AG09319 (cell line): Measurements from ENCODE around the gene PCED1B.
"Not testable (repeated sequence)": the region's sequence is repeated elsewhere in the genome, so short reads cannot be mapped to it uniquely, and the experiment has no call there.

Experiments
- DNase-seq: peaks from one replicate; pipeline ENCODE4 v3.0.0-alpha.2; 2010; ENCODE audit warnings: low read depth; ENCODE audit errors: extremely low read depth
- CTCF ChIP-seq: IDR thresholded peaks from 2 replicates; pipeline ENCODE4 v1.5.1; 2011; ENCODE audit warnings: low read depth, mild to moderate bottlenecking, inconsistent platforms, low read length, moderate library complexity

PCED1B gene

GRCh38 chr12:47111392-47111778, 32.0 kb downstream of the PCED1B start:
- TF ChIP-seq CTCF, result no peak
- no peak for DNase-seq

- TF ChIP-seq CTCF, result no peak
- no peak for DNase-seq
These were observed 32.4 kb downstream of the PCED1B start for GRCh38 chr12:47111854-47112253.

- DNase-seq, result no peak
- no peak for TF ChIP-seq CTCF
These were observed 33.3 kb downstream of the PCED1B start for GRCh38 chr12:47112679-47113078.

- peak; percentile 27 for DNase-seq
- no peak for TF ChIP-seq CTCF
These were observed 35.1 kb downstream of the PCED1B start for GRCh38 chr12:47114481-47114892.

GRCh38 chr12:47117305-47117704, 37.9 kb downstream of the PCED1B start:
- DNase-seq, result not testable (repeated sequence)

- no peak for DNase-seq
- no peak for TF ChIP-seq CTCF
These were observed 41.3 kb downstream of the PCED1B start for GRCh38 chr12:47120736-47121135.

GRCh38 chr12:47121146-47121545, 41.7 kb downstream of the PCED1B start:
- DNase-seq, result no peak

More at GRCh38 chr12:47121146-47121545, 41.7 kb downstream of the PCED1B start:
- no peak for TF ChIP-seq CTCF
